Stomach (tissue), 9 donors: Measurements from ENCODE around the gene HCRTR2. TPM values are rescaled to one million over a fixed set of nuclear protein-coding genes. Genes with fewer than 3 reads are reported as not detected.

ENCODE experiments used
- DNase-seq, 2 donors: peaks; one replicate each; pipeline versions ENCODE4 v3.0.0 to v3.0.0-alpha.2; 2013 to 2019
- H3K27ac ChIP-seq, 5 donors: fragments of 200-600 bp in 4 of 5; sonication (generic) in 4 of 5; one replicate each; pipeline ENCODE4 v1.5.1; 2013 to 2019; ENCODE audit warnings: mild to moderate bottlenecking in 1 of 5, moderate library complexity in 1 of 5
- H3K27me3 ChIP-seq, 3 donors: fragments of 200-600 bp; sonication (generic); one replicate each; pipeline ENCODE4 v1.5.1; 2017 to 2019; ENCODE audit warnings: mixed run types in 1 of 3
- H3K36me3 ChIP-seq, 4 donors: fragments of 200-600 bp; sonication (generic); 1 replicate in 3 of 4; 2 replicates in 1 of 4; pipeline ENCODE4 v1.5.1; 2016 to 2019
- H3K4me1 ChIP-seq, 4 donors: fragments of 200-600 bp; sonication (generic); one replicate each; pipeline ENCODE4 v1.5.1; 2016 to 2019
- H3K4me3 ChIP-seq, 4 donors: fragments of 200-600 bp; sonication (generic) in 3 of 4; one replicate each; pipeline ENCODE4 v1.5.1; 2016 to 2019; ENCODE audit warnings: mild to moderate bottlenecking in 1 of 4
- H3K9me3 ChIP-seq, 4 donors: fragments of 200-600 bp; sonication (generic); one replicate each; pipeline ENCODE4 v1.5.1; 2016 to 2019
- CTCF ChIP-seq, 7 experiments: fragments of 450-650 bp in 4 of 7; fragments of 200-600 bp in 3 of 7; sonication (generic) in 3 of 7; IDR thresholded peaks; one replicate each; pipeline ENCODE4 v1.5.1; 2016 to 2019; ENCODE audit warnings: antibody characterized with exemption in 7 of 7, control low read depth in 2 of 7, mild to moderate bottlenecking in 1 of 7
- EP300 ChIP-seq: sonication (generic); formaldehyde crosslinking; IDR thresholded peaks from one replicate; pipeline ENCODE4 v1.6.1; 2017; ENCODE audit warnings: antibody characterized with exemption
- POLR2A ChIP-seq, 4 donors: fragments of 450-650 bp; IDR thresholded peaks; one replicate each; pipeline ENCODE4 v1.6.1; 2016; ENCODE audit warnings: antibody characterized with exemption in 4 of 4, control low read depth in 2 of 4, mild to moderate bottlenecking in 1 of 4, moderate library complexity in 1 of 4
- POLR2AphosphoS5 ChIP-seq, 3 donors: sonication (generic); formaldehyde crosslinking; IDR thresholded peaks; one replicate each; pipeline ENCODE4 v1.6.1; 2016; ENCODE audit warnings: antibody characterized with exemption in 3 of 3
- WGBS, 5 donors: extraction: QIAGEN DNeasy Blood & Tissue Kit in 3 of 5; methylation state at CpG; one replicate each; pipeline versions ENCODE4 v1.1.5 to v1.1.7; 2013 to 2018; 5-methylcytosine and 5-hydroxymethylcytosine counted together
- intact Hi-C: fragments of 100-400 bp; cut with DNase I; formaldehyde crosslinking; loops from one replicate; pipeline ENCODE4 v1.15.1; 2023; ENCODE audit warnings: low total_unique reads
- polyA plus RNA-seq, 3 donors: library from polyadenylated mRNA; stranded (reverse); fragments of 200-250 nt; gene quantifications; one replicate each; pipeline ENCODE4 v1.2.3, GENCODE V29; 2013
- total RNA-seq, 5 donors: library from RNA; depleted of rRNA; stranded (reverse); fragments of >200 nt; gene quantifications; one replicate each; pipeline versions ENCODE4 v1.1.0 to v1.2.3, GENCODE V29; 2014 to 2016
- donor health status: healthy with polysubstance abuse.
- donor health status: Bipolar disorder and iron deficiency.
- donor health status: healthy.

HCRTR2 gene
- total and polyA plus RNA-seq, 8 donors: not detected

GRCh38 chr6:55208478-55209458 lies 34.5 kb downstream of the HCRTR2 start:
- no peaks in the 10 kb centered on the region for H3K4me1 ChIP-seq
- TF ChIP-seq POLR2AphosphoS5 (IDR thresholded peaks at IDR 0.05): no peak
- H3K36me3 ChIP-seq: no peaks in the 10 kb centered on the region
- DNase-seq: no peak
- no peak overlapping the region for H3K4me3 ChIP-seq
- intact Hi-C loops: no loop called here
- no peaks in the 10 kb centered on the region for H3K27me3 ChIP-seq
- no peak overlapping the region for H3K27ac ChIP-seq
- WGBS, 5 donors: 63 to 71% (median 66%) methylated on average over 3 of the region's 3 CpGs
- H3K9me3 ChIP-seq: no peaks in the 10 kb centered on the region

GRCh38 chr6:55210952-55211351 lies 36.6 kb downstream of the HCRTR2 start:
- Histone ChIP-seq H3K27ac (no peak overlapping the region), H3K9me3 (peaks cover 0 to 4% (median 0%) of the 10 kb centered on the region in 4 donors), H3K36me3 (no peaks in the 10 kb centered on the region), H3K4me3 (no peak overlapping the region), H3K27me3 (no peaks in the 10 kb centered on the region), H3K4me1 (no peaks in the 10 kb centered on the region)
- intact Hi-C loops: no loop called here
- DNase-seq: no peak
- TF ChIP-seq CTCF (IDR thresholded peaks at IDR 0.05) (no peak), POLR2AphosphoS5 (IDR thresholded peaks at IDR 0.05) (no peak), POLR2A (IDR thresholded peaks at IDR 0.05) (no peak), EP300 (no peak)

GRCh38 chr6:55212156-55212555 lies 37.8 kb downstream of the HCRTR2 start:
- 58 to 83% (median 71%) methylated on average over 2 of the region's 2 CpGs for WGBS, 5 donors
- no peak overlapping the region for H3K4me3 ChIP-seq
- intact Hi-C loops: no loop called here
- DNase-seq: no peak
- H3K27me3 ChIP-seq: no peaks in the 10 kb centered on the region
- no peaks in the 10 kb centered on the region for H3K4me1 ChIP-seq
- peaks cover 0 to 4% (median 0%) of the 10 kb centered on the region in 4 donors for H3K9me3 ChIP-seq
- H3K36me3 ChIP-seq: no peaks in the 10 kb centered on the region
- no peak for TF ChIP-seq CTCF (IDR thresholded peaks at IDR 0.05)
- no peak for TF ChIP-seq EP300
- no peak for TF ChIP-seq POLR2A (IDR thresholded peaks at IDR 0.05)
- TF ChIP-seq POLR2AphosphoS5 (IDR thresholded peaks at IDR 0.05): no peak
- H3K27ac ChIP-seq: no peak overlapping the region

- no peak overlapping the region for H3K4me3 ChIP-seq
- no peak for DNase-seq
- no peak for TF ChIP-seq POLR2A (IDR thresholded peaks at IDR 0.05)
- no peak for TF ChIP-seq CTCF (IDR thresholded peaks at IDR 0.05)
- no peak for TF ChIP-seq EP300
- TF ChIP-seq POLR2AphosphoS5 (IDR thresholded peaks at IDR 0.05): no peak
- H3K4me1 ChIP-seq: no peaks in the 10 kb centered on the region
- no peaks in the 10 kb centered on the region for H3K27me3 ChIP-seq
- intact Hi-C loops: no loop called here
- WGBS, 5 donors: 74 to 87% (median 80%) methylated on average over 3 of the region's 3 CpGs
- H3K27ac ChIP-seq: no peak overlapping the region
- H3K9me3 ChIP-seq: no peaks in the 10 kb centered on the region
- no peaks in the 10 kb centered on the region for H3K36me3 ChIP-seq
Measured at GRCh38 chr6:55220961-55221360, 46.6 kb downstream of the HCRTR2 start.

GRCh38 chr6:55227862-55228261 lies 53.5 kb downstream of the HCRTR2 start:
- no peak for DNase-seq
- Histone ChIP-seq H3K9me3 (no peaks in the 10 kb centered on the region), H3K4me3 (no peak overlapping the region), H3K27me3 (no peaks in the 10 kb centered on the region), H3K27ac (no peak overlapping the region), H3K4me1 (no peaks in the 10 kb centered on the region), H3K36me3 (no peaks in the 10 kb centered on the region)
- WGBS, 5 donors: 74 to 94% (median 89%) methylated on average over 2 of the region's 2 CpGs
- intact Hi-C loops: no loop called here
- TF ChIP-seq EP300 (no peak), CTCF (IDR thresholded peaks at IDR 0.05) (no peak), POLR2A (IDR thresholded peaks at IDR 0.05) (no peak), POLR2AphosphoS5 (IDR thresholded peaks at IDR 0.05) (no peak)
